ENCODE measurements around the gene MAML3.

The MAML3 gene

DNA sequence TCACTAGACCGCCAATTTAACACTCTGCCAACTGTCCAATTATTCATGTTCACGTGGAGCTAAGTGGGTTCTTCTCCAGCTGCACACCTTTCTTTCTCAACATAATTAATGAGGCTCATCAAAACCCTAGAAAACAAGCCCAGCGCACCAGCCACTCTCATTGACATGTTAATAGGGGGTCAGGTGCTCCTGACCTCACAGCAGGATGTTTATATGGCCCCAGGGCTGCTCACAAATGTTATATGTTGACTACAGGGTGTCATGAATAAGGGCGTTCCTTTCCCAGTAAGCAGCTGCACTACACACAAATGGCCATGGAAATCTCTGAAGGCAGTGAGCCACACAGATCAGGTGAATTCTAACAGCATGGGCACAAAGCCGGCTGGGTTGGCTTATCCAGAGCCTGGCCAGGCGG, 278.6 kb downstream of the MAML3 start:
- TF ChIP-seq POLR2A (IDR thresholded peaks at IDR 0.05; ENCODE audit: low read length) (no peak), GATA1 (IDR thresholded peaks at IDR 0.05; ENCODE audit: low read depth, low read length) (no peak)
- DNase-seq = no peak

DNA sequence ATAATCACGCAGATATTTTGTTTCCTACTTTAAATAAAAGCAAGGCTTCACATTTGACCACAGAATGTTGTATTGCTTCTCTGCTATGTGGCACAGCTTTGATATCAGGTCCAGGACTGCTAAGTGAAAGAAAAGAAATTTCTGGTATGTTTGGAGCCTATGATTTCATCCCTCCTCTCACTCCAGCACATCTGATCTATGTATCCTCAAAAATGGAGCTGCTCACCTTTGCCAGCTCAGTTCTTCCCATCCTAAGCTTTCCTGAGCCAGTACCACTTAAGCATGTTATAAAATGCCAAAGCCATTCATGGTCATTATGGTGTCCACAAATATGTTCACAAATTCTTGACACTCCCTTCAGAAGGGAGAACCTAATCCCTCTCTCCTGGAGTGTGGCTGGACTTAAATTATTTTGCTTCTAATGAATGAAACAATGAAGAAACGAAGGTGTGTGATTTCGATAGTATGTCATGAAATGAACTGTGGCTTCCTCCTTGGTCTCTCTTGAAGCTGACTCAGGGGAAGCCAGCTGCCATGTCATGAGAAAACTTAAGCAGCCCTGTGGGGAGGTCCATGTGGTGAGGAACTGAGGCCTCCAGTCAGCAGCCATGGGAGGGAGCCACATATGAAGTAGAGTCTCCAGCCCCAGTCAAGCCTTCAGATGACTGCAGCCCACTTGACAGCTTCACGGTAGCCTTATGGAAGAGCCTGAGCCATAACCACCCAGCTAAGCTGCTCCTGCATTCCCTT, 280.7 kb downstream of the MAML3 start:
- TF ChIP-seq GATA1 (IDR thresholded peaks at IDR 0.05; ENCODE audit: low read depth, low read length) (no peak), POLR2A (IDR thresholded peaks at IDR 0.05; ENCODE audit: low read length) (no peak)
- DNase-seq = no peak

DNA sequence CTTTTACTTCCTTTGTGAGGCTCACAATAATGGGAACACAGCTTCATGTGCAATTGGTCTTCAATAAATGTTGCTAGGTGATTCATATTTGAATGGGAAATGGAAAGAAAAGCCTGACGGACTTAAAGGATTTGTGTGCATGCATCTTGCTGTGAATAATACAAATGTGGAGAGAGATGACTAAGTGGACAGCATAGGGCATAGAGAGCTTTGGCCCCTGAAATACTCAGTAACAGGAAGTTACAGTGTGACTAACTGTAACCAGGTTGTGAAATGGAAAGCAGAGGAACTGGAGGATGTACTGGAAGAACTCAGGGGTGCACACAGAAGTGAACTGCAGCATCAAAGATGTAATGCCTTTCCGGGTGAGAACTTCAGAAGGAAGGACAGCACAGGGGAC, 281.7 kb downstream of the MAML3 start:
- no peak for TF ChIP-seq GATA1 (IDR thresholded peaks at IDR 0.05; ENCODE audit: low read depth, low read length)
- TF ChIP-seq POLR2A (IDR thresholded peaks at IDR 0.05; ENCODE audit: low read length) = no peak
- no peak for DNase-seq

DNA sequence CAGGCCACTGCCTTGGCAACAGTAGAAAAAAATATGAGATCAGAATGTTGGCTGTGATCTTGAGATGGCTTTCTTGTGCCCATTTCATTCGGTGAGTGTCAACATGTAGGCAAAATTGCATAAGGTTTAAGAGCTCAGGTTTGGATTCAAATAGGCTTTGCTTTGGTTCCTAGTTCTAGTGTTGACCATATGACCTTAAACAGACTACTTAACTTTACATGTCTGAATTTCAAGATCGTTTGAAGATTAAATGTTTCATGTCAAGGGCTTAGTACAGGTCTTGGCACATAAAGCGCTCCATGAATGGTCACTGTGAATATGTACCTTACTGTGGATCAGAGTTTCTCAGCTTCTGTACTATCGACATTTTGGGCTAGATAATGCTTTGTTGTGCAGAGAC, 284.2 kb downstream of the MAML3 start:
- DNase-seq = no peak
- TF ChIP-seq GATA1 (IDR thresholded peaks at IDR 0.05; ENCODE audit: low read depth, low read length) (no peak), POLR2A (IDR thresholded peaks at IDR 0.05; ENCODE audit: low read length) (no peak)

DNA sequence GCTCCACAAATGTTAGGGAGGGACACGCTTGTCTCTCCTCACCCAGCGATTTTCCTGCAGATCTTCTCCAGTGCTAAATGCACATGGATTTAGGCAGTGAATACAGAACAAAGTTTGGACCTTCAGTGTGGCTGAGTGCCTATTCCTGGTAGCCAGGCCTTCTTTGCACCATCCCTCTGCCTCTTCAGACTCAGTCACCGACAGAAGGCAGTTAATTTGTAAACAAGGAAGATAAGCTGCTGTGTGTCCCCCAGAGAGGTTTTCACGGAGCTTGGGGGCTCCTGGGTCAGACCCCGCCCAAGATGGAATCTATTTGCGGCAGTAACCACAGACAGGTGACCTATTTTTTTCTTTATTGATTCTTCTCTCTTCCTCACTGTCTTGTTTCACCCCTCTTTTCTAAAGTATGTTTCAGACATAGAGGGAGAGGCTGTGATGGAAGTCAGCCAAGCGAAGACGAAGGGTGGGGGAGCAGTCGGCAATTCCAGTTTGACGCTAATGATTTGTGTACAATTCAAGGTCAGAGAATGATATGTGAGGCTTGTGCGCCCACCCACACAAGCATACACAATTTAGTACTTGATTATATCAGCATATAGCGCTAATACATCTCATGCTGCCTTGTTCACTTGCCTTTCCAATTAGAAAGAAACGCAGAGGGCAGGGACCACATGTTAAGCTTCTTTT, 287.6 kb downstream of the MAML3 start:
- no peak for DNase-seq
- TF ChIP-seq POLR2A (IDR thresholded peaks at IDR 0.05; ENCODE audit: low read length) = no peak
- no peak for TF ChIP-seq GATA1 (IDR thresholded peaks at IDR 0.05; ENCODE audit: low read depth, low read length)

DNA sequence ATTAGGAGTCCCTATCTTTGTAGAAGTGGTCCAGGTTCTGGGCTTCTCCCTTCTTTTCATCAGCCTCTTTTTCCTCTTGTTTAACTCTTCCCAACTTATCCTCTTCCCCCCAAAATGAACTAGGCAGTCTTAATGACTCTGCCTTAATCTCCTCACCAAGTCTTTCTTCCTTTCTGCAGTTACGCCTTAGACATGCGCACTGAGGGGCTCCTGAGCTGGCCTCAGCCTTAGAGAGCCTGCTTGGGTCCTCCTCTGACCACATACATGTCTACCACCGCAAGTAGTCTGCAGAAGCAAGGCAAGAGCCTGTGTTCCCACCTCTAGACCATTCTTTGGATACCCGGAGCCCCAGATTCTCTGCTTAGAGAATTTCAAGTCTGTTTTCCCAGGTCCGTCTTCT, 288.4 kb downstream of the MAML3 start:
- DNase-seq = no peak

DNA sequence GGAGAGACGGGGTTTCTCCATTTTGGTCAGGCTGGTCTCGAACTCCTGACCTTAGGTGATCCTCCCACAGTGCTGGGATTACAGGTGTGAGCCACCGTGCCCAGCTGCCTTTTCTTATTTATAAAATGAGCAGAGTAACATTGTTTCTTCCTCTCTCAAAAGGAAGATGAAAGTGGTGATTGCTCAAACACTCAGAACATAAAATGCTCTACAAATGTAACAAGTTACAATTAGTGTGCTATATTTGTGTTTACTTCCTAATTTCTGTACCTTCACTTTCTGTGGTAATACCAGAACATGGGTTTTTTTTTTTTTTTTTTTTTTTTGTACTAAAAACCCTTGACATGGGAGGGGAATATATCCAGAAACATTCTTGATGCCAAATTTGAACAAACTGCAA, 290.5 kb downstream of the MAML3 start:
- DNase-seq = no peak

More for the DNA sequence above, 288.4 kb downstream of the MAML3 start:
- TF ChIP-seq POLR2A (IDR thresholded peaks at IDR 0.05; ENCODE audit: low read length) (no peak), GATA1 (IDR thresholded peaks at IDR 0.05; ENCODE audit: low read depth, low read length) (no peak)

DNA sequence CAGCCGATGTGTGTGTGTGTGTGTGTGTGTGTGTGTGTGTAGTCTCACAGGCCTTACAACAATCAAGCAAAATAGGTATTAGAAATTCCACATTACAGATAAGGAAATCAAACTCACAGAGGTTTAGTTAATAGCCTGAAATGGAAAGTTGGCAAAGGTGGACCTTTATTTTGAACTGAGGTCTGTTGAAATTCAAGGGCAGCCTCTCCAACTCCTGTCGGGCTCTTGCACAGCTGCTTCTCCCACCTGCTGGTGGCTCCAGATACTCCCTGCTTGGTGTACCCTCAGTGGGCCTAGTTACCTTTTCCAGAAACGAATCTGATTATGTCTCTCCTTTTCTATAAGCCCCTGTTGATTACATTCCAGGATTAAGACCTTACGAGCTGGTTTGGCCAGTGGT, 292.5 kb downstream of the MAML3 start:
- TF ChIP-seq GATA1 (IDR thresholded peaks at IDR 0.05; ENCODE audit: low read depth, low read length) = no peak
- no peak for TF ChIP-seq POLR2A (IDR thresholded peaks at IDR 0.05; ENCODE audit: low read length)
- DNase-seq = no peak

More for the DNA sequence above, 290.5 kb downstream of the MAML3 start:
- TF ChIP-seq GATA1 (IDR thresholded peaks at IDR 0.05; ENCODE audit: low read depth, low read length) (no peak), POLR2A (IDR thresholded peaks at IDR 0.05; ENCODE audit: low read length) (no peak)

DNA sequence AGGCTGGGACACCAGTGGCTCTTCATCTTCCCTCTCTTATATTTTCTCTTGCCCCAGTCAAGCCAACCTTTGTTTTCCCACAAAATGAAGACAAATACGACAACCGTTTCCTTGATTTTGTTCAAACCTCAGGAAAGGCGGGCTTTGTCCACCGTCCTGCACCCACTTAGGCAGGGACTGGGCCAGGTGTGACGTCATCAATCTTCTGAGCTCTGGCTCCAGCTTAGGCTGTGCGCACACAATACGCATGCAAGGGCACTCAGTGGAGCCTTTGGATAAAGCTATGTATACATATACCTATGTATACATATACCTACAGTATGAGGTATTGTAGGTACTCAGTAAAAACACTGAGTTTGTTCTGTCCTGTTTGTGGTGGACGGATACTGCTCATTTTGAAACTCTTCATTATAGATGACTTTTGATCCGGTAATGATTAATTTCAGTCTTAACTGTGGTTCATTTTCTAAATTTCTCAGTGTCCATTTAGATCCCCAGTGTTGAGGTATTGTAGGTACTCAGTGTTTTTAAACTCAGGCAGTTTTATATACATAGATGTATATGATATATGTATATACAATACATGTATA, 293.5 kb downstream of the MAML3 start:
- TF ChIP-seq GATA1 (IDR thresholded peaks at IDR 0.05; ENCODE audit: low read depth, low read length) = no peak
- no peak for TF ChIP-seq POLR2A (IDR thresholded peaks at IDR 0.05; ENCODE audit: low read length)
- DNase-seq = no peak

DNA sequence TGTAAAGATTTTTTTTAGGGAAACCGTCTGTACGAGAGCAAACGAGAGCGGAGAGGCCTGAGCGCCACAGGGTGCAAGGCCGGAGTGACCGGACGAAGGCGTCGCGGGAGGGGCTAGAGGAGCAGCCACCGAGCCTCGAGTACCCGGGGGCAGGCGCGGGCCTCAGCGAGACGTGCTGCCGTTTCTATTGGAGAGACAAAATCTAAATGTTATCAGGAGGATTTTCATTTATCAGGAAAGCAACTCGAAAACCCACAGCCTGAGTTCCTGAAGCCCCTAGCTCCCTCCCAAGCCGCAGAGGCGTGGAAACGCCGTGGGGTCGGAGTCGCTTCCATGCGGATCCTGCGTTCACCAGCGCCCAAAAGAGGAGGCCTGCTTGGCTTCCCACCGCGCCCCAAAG, 294.1 kb downstream of the MAML3 start:
- TF ChIP-seq GATA1 (IDR thresholded peaks at IDR 0.05; ENCODE audit: low read depth, low read length) (no peak), POLR2A (IDR thresholded peaks at IDR 0.05; ENCODE audit: low read length) (no peak)
- DNase-seq = no peak

DNA sequence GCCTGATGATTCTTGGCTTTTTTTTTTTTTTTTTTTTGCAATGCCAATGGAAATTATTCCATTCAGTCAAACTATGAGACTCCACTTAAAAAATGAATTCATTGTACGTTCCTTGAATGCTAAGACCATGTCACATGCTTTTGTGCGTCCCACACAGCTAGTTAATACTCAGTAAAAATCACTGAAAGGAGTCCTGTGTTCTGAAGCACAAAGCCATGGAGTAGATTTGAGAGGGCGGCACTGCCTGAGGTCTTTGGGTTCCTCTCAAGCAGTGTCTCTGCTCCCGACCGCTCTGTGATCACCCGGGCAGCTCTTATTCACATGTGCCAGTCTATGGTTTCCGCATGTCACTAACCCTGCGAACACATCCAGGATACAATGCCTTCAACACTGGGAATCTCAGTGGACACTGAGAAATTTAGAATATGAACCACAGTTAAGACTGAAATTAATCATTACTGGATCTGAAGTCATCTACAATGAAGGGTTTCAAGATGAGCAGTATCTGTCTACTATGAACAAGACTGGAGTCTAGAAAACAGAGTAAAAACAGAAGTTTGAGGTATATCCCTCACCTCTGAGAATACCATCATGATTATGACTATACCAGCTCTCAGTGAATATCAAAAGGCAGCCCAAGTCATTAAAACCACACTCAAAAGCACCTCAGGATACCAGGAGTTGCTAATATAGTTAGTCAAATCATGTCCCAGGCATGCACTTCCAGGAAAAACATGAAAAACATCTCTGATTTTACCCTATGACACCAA, 295.4 kb downstream of the MAML3 start:
- TF ChIP-seq GATA1 (IDR thresholded peaks at IDR 0.05; ENCODE audit: low read depth, low read length) = no peak
- no peak for TF ChIP-seq POLR2A (IDR thresholded peaks at IDR 0.05; ENCODE audit: low read length)
- DNase-seq = no peak

DNA sequence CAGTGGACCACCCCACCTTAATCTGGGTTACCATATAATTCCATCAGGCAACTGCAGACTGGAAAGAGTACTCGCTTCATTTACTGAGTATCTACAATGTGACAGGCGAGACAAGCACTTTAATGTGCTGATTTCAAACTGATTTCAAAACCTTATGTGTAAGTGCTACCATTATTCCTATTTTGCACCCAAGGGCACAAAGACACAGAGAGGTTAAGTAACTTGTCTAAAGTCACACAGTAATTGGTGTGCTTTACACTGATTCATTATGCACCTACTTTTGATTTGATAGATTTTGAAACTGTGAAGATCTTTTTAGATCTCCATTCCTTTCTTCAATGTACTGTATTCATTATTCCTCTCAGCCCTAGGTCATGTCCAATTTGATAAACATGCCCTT, 296.0 kb downstream of the MAML3 start:
- no peak for TF ChIP-seq POLR2A (IDR thresholded peaks at IDR 0.05; ENCODE audit: low read length)
- no peak for TF ChIP-seq GATA1 (IDR thresholded peaks at IDR 0.05; ENCODE audit: low read depth, low read length)
- no peak for DNase-seq

DNA sequence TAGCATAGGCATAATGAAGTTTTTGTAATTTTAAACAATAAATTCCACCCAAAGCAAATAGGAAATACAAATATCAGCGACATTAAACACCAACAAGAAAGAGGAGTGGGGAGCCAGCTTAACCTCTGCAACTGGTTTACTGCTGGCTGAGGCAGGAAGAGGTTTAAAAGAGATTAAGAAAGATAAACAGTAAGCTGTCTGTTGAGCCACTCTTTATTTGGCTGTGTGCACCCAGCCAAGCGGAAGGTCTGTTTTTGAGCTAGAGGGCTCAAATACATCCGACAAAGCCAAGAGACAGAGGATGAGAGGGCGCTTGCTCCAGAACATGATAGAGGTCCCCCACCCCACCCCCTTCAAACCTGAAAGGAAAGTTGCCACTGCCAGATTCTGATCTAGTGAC, 297.0 kb downstream of the MAML3 start:
- no peak for DNase-seq
- TF ChIP-seq GATA1 (IDR thresholded peaks at IDR 0.05; ENCODE audit: low read depth, low read length) (no peak), POLR2A (IDR thresholded peaks at IDR 0.05; ENCODE audit: low read length) (no peak)
